Vagina (tissue), 2 donors: ENCODE data around the gene USP20.

Experiments
- CTCF ChIP-seq, 3 experiments: fragments of 450-650 bp in 2 of 3; fragments of 200-600 bp in 1 of 3; sonication (generic) in 1 of 3; IDR thresholded peaks; one replicate each; pipeline ENCODE4 v1.5.1; 2017 to 2019; ENCODE audit warnings: antibody characterized with exemption in 3 of 3, mild to moderate bottlenecking in 2 of 3, moderate library complexity in 2 of 3
- POLR2A ChIP-seq, 2 donors: fragments of 450-650 bp; IDR thresholded peaks; one replicate each; pipeline ENCODE4 v1.6.1; 2017; ENCODE audit warnings: antibody characterized with exemption in 2 of 2, mild to moderate bottlenecking in 2 of 2, moderate library complexity in 2 of 2

- TF ChIP-seq POLR2A (IDR thresholded peaks at IDR 0.05) (no peak), CTCF (IDR thresholded peaks at IDR 0.05) (no peak)
These were observed 6.3 kb upstream of the USP20 start for GRCh38 chr9:129828969-129829368.
